Measurements from ENCODE around the gene ARHGAP1. TPM values are rescaled to one million over a fixed set of nuclear protein-coding genes. Genes with fewer than 3 reads are reported as not detected.
"Not testable (repeated sequence)": the region's sequence is repeated elsewhere in the genome, so short reads cannot be mapped to it uniquely, and the experiment has no call there.

The ARHGAP1 gene
- total RNA-seq, 2 donors from 2014 or later, result 66.6 to 68.9 TPM

DNA sequence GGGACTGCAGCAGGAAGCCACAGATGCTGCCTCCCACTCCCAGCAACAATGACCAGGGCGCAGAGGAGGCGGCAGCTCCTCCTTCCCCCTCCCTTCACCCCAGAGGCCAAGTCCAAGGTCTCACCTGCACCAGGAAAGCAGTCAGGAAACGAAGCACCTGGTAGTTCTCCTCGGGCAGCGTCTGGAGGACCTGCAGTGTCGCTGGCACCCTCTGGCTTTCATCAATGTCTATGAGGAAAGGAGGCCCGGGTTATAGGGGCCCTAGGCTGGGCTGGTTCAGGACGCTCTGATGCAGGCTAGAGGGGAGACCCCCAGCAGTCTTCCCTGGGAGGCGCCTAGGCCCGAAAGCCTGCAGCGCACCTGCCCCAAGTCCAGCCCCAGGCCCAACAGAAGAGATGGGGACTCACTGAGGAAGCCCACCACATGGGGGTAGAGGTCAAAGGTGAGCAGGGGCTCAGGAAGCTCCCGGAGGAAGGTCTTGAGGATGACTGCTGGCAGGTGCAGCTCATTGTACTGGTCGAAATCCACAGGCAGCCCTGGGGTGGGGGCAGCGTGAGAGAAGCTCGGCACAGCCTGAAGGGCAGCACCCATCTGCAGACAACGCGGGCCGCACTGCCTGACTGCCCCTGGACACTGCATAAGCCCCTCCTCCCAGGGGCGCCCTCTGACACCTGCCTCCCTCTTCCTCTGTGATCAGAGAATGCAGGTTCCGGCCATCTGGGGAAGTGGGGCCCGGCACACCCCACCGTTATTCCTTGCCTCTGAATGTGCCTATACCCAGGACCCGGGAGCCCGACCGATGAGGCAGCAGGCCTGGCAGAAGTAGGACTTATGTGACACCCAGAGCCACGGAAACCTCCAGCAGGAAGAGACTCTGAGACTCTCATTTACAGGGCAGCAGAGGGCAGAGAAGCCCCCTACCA, 20.9 kb downstream of the ARHGAP1 start:
- ATAC-seq (no peak), DNase-seq (ENCODE audit: low spot score) (no peak)
- Mint-ChIP-seq H3K36me3 (no peaks in the 10 kb centered on the region), H3K4me3 (no peak overlapping the region), H3K9me3 (no peaks in the 10 kb centered on the region), H3K27ac (no peak overlapping the region), H3K27me3 (no peaks in the 10 kb centered on the region), H3K4me1 (ENCODE audit: low read depth in 2 of 2) (peaks cover 10 to 21% of the 10 kb centered on the region in 2 donors)

DNA sequence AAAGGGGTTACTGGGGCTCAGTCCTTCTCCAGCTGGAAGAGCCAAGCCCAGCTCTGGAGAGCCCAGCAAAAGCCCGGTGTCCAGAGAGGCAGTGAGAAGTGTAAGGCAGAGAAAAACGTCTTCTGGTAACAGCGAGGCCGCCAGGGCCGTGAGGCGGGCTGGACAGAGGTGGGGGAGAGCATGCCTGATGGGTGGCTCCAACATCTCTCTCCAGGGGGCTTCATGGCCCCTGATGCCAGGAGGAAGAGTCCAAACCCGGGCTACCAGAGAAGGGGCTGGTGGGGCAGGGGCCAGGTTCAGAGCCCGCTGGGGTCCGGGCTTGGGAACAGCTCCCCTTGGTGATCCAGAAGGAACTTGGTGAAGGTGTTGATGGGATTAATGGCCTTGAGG, 21.7 kb downstream of the ARHGAP1 start:
- Mint-ChIP-seq H3K9me3 (no peaks in the 10 kb centered on the region), H3K27me3 (no peaks in the 10 kb centered on the region), H3K36me3 (no peaks in the 10 kb centered on the region), H3K4me3 (no peak overlapping the region), H3K27ac (no peak overlapping the region), H3K4me1 (ENCODE audit: low read depth in 2 of 2) (peaks cover 10 to 22% of the 10 kb centered on the region in 2 donors)
- DNase-seq (ENCODE audit: low spot score), result no peak
- no peak for ATAC-seq

DNA sequence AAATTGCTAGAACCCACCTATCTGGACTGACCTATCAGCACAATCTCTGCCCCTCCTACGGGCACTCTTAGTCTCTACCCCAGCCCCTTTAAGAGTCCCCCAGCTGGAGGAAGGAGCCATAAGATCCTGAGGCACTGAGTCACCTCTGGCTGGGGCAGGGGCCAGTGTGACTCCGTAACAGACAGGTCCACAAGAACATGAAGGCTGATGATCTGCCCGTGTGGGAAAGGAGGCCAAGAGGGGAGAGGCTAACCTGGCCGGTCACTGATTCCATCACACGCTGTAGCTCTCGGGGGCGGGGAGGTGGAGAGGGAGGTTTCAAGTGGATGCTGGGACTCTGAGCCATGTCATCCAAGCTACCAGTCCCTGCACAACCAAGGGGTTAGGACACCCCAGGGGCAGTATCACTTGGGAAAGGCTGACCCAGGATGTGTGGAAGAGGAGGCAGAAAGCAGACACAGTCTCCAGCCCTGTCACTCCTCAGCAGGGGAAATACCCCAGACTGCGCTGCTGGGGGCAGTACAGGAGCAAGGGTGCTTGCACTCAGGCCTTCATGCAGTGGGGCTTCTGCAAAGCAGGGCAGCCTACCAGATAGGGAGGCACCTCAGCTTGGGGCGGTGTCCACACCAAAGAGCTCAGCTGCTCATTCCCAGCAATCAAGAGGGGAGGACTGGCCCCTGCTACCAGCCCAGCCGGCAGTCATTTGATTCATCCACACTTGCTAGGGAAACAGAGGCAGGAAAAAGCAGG, 22.3 kb downstream of the ARHGAP1 start:
- no peaks in the 10 kb centered on the region for H3K27me3 Mint-ChIP-seq
- H3K27ac Mint-ChIP-seq, result no peak overlapping the region
- no peaks in the 10 kb centered on the region for H3K9me3 Mint-ChIP-seq
- no peaks in the 10 kb centered on the region for H3K36me3 Mint-ChIP-seq
- peaks cover 11 to 26% of the 10 kb centered on the region in 2 donors for H3K4me1 Mint-ChIP-seq (ENCODE audit: low read depth in 2 of 2)
- ATAC-seq (peak in 1 of 2 donors; percentile 10), DNase-seq (ENCODE audit: low spot score) (no peak)
- H3K4me3 Mint-ChIP-seq, result no peak overlapping the region

DNA sequence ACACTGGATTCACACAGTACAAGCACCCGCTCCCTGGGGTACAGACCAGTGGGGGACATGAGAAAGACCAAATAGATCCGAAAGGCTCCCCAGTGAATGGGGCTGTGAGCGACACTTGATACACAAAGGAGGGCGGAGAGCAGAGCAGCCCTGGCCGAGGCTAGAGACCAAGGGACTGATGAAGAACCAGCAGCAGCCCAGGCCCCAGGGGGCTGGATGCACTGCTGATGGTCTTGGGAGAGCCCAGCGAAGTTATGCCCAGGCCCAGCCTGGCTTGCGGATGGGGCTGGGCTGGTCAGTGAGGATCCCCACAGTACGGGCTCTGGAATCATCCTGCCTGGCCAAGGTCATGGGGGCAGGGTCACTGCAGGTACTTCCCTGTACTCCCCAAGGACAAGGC, 23.2 kb downstream of the ARHGAP1 start:
- Mint-ChIP-seq H3K4me1 (ENCODE audit: low read depth in 2 of 2) (peaks cover 21 to 34% of the 10 kb centered on the region in 2 donors), H3K36me3 (peaks cover 4% of the 10 kb centered on the region), H3K4me3 (no peak overlapping the region), H3K9me3 (no peaks in the 10 kb centered on the region), H3K27ac (peak overlapping the region; percentile 35 to 61), H3K27me3 (no peaks in the 10 kb centered on the region)
- ATAC-seq (no peak), DNase-seq (ENCODE audit: low spot score) (no peak)

GRCh38 chr11:46676436-46677158, 23.8 kb downstream of the ARHGAP1 start:
- H3K9me3 Mint-ChIP-seq, result no peaks in the 10 kb centered on the region
- no peak for DNase-seq (ENCODE audit: low spot score)
- peaks cover 25 to 39% of the 10 kb centered on the region in 2 donors for H3K4me1 Mint-ChIP-seq (ENCODE audit: low read depth in 2 of 2)
- no peak for ATAC-seq
- H3K4me3 Mint-ChIP-seq, result no peak overlapping the region
- no peaks in the 10 kb centered on the region for H3K27me3 Mint-ChIP-seq
- peaks cover 4% of the 10 kb centered on the region for H3K36me3 Mint-ChIP-seq
- peak overlapping the region; percentile 35 to 61 for H3K27ac Mint-ChIP-seq

DNA sequence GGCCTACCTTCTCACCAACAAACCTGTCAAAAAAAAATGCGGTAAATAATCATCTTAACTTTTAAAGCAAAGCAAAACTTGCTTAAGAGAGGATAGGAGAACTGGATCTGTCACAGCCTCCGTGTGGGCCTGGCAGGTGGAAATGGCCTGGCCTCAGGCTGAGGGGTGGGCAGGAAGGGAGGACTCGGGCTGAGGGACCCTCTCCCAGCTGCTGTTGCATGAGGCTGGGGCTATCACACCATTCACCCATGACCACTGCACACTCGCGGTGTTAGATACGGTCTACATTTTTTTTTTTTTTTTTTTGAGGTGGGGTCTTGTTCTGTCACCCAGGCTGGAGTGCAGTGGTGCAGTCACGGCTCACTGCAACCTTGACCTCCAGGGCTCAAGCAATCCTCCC, 24.5 kb downstream of the ARHGAP1 start:
- H3K36me3 Mint-ChIP-seq, result peaks cover 4% of the 10 kb centered on the region
- ATAC-seq (no peak), DNase-seq (ENCODE audit: low spot score) (no peak)
- H3K4me1 Mint-ChIP-seq (ENCODE audit: low read depth in 2 of 2), result peaks cover 30 to 44% of the 10 kb centered on the region in 2 donors
- peak overlapping the region in 1 of 2 donors; percentile 89 for H3K27ac Mint-ChIP-seq
- no peaks in the 10 kb centered on the region for H3K27me3 Mint-ChIP-seq
- no peaks in the 10 kb centered on the region for H3K9me3 Mint-ChIP-seq
- H3K4me3 Mint-ChIP-seq, result no peak overlapping the region

- Mint-ChIP-seq H3K4me3 (no peak overlapping the region), H3K27ac (peak overlapping the region; percentile 89 to 91), H3K27me3 (no peaks in the 10 kb centered on the region), H3K36me3 (peaks cover 4% of the 10 kb centered on the region), H3K9me3 (no peaks in the 10 kb centered on the region), H3K4me1 (ENCODE audit: low read depth in 2 of 2) (peaks cover 35 to 48% of the 10 kb centered on the region in 2 donors)
- peak in 1 of 2 donors; percentile 34 for ATAC-seq
- no peak for DNase-seq (ENCODE audit: low spot score)
These were observed 25.0 kb downstream of the ARHGAP1 start for GRCh38 chr11:46675288-46675851.

GRCh38 chr11:46674463-46675287, 25.7 kb downstream of the ARHGAP1 start:
- ATAC-seq (no peak), DNase-seq (ENCODE audit: low spot score) (no peak)
- Mint-ChIP-seq H3K36me3 (peaks cover 7% of the 10 kb centered on the region), H3K4me1 (ENCODE audit: low read depth in 2 of 2) (peaks cover 39 to 53% of the 10 kb centered on the region in 2 donors), H3K4me3 (no peak overlapping the region), H3K27me3 (no peaks in the 10 kb centered on the region), H3K9me3 (no peaks in the 10 kb centered on the region), H3K27ac (peak overlapping the region; percentile 89 to 91)

DNA sequence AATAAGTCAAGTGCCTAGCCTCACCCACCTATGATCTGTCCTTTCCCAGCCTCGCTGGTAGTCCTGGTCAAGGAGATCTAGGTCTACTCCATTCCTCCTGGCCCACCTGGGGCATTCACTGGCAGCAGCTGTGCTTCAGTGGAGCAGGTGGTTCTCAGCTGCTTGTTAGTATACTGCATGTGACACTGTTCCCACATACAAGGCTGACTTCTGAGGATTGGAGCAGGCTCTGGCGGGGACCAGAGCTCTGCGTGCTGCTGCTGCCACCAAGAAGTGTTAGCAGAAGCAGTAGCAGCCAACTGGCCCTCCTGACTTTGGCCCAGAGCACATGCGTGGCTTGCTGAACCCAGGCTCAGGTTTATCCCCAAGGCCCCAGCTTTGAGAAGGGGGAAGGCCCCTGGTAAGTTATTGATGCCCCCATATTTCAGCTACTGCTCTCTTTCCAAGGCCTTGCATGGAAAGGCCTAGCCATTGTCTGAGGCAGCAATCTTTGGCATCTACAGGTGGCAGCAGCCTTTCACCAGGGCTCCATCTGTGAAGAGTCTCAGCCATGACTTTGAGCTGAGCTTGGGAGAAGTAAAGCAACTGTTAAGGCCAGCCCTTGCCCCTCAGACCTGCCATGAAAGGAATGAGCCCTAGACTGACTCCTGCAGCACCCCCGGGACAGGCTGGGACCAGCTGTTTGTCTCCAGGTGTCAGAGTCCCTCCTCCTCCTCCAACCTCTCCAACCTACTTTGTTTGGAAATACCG, 26.5 kb downstream of the ARHGAP1 start:
- peaks cover 43 to 56% of the 10 kb centered on the region in 2 donors for H3K4me1 Mint-ChIP-seq (ENCODE audit: low read depth in 2 of 2)
- H3K9me3 Mint-ChIP-seq, result no peaks in the 10 kb centered on the region
- no peaks in the 10 kb centered on the region for H3K27me3 Mint-ChIP-seq
- ATAC-seq, result no peak
- DNase-seq (ENCODE audit: low spot score), result no peak
- H3K27ac Mint-ChIP-seq, result peak overlapping the region; percentile 91 to 96
- H3K36me3 Mint-ChIP-seq, result peaks cover 9% of the 10 kb centered on the region
- no peak overlapping the region for H3K4me3 Mint-ChIP-seq

- DNase-seq (ENCODE audit: low spot score), result no peak
- no peak for ATAC-seq
- Mint-ChIP-seq H3K36me3 (peaks cover 9% of the 10 kb centered on the region), H3K4me3 (peak overlapping the region; percentile 80), H3K27ac (peak overlapping the region; percentile 91 to 96), H3K9me3 (no peaks in the 10 kb centered on the region), H3K4me1 (ENCODE audit: low read depth in 2 of 2) (peaks cover 43 to 53% of the 10 kb centered on the region in 2 donors), H3K27me3 (no peaks in the 10 kb centered on the region)
These were observed 28.0 kb downstream of the ARHGAP1 start for GRCh38 chr11:46672381-46672839.

DNA sequence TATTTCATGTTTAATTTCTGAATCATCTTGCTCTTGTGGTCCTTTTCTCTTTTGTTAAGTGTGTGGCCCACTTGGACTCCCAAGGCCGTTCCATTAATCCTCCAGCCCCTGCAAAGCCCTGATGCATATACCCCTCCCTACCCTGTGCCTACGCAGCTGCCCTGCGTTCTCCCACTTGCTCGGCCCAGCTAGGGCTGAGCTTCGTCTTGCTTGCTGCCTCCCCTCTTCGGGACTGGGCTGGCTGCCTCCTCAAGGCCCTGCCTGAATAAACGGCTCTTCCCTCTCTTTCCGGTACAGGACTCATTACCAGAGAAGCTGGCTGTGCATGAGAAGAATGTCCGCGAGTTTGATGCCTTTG, 28.5 kb downstream of the ARHGAP1 start:
- Mint-ChIP-seq H3K4me3 (peak overlapping the region; percentile 80), H3K36me3 (peaks cover 10% of the 10 kb centered on the region), H3K4me1 (ENCODE audit: low read depth in 2 of 2) (peaks cover 41 to 51% of the 10 kb centered on the region in 2 donors), H3K27ac (peak overlapping the region; percentile 91 to 96), H3K9me3 (no peaks in the 10 kb centered on the region), H3K27me3 (no peaks in the 10 kb centered on the region)
- DNase-seq (ENCODE audit: low spot score) (no peak), ATAC-seq (no peak)

DNA sequence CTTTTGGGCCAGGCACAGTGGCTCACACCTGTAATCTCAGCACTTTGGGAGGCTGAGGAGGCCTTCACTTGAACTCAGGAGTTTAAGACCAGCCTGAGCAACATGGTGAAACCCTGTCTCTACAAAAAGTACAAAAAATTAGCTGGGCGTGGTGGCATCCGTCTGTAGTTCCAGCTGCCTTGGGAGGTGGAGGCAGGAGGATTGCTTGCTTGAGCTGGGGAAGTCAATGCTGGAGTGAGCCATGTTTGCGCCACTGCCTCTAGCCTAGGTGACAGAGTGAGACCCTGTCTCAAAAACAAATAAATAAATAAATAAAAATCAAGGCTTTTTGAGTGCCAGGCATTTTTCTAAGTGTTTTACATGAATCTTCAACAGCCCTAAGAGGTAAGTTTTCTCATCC, 29.9 kb downstream of the ARHGAP1 start:
- not testable (repeated sequence) for ATAC-seq; H3K27me3 Mint-ChIP-seq; DNase-seq (ENCODE audit: low spot score); H3K9me3 Mint-ChIP-seq
- Mint-ChIP-seq H3K4me3 (peak overlapping the region; percentile 80), H3K4me1 (ENCODE audit: low read depth in 2 of 2) (peaks cover 38 to 45% of the 10 kb centered on the region in 2 donors), H3K36me3 (peaks cover 14% of the 10 kb centered on the region), H3K27ac (peak overlapping the region; percentile 91 to 96)
